HCT116 (cell line): ENCODE measurements around the gene TGFBR3.

Experiments
- ATF3 ChIP-seq: IDR thresholded peaks from 2 replicates; pipeline ENCODE4 v1.6.1; 2012
- CBX3 ChIP-seq: IDR thresholded peaks from 2 replicates; pipeline ENCODE4 v1.6.1; 2012; ENCODE audit warnings: low read depth
- CTCF ChIP-seq, 3 experiments: fragments of 200-600 bp in 1 of 3; sonication (generic) in 1 of 3; IDR thresholded peaks in 2 of 3; conservative IDR thresholded peaks in 1 of 3; 2 replicates each; pipeline ENCODE4 v1.5.1; 2012 to 2017; ENCODE audit warnings: low read depth in 2 of 3, low read length in 2 of 3, antibody characterized with exemption in 1 of 3, borderline replicate concordance in 1 of 3, control low read depth in 1 of 3, mild to moderate bottlenecking in 1 of 3, mixed read lengths in 1 of 3, mixed run types in 1 of 3, moderate library complexity in 1 of 3; ENCODE audit not compliant: insufficient read depth in 1 of 3
- EGR1 ChIP-seq: IDR thresholded peaks from 2 replicates; pipeline ENCODE4 v1.6.1; 2012; ENCODE audit warnings: low read depth
- EZH2phosphoT487 ChIP-seq: fragments of 200-600 bp; IDR thresholded peaks from 2 replicates; pipeline ENCODE4 v1.6.1; 2018; ENCODE audit warnings: antibody characterized with exemption, borderline replicate concordance
- POLR2A ChIP-seq: IDR thresholded peaks from 2 replicates; pipeline ENCODE4 v1.7.0; 2011; ENCODE audit warnings: borderline replicate concordance; ENCODE audit not compliant: insufficient read depth, insufficient read length; ENCODE audit errors: extremely low read depth
- POLR2AphosphoS5 ChIP-seq: IDR thresholded peaks from 2 replicates; pipeline ENCODE4 v1.6.1; 2011; ENCODE audit warnings: mild to moderate bottlenecking, low read depth, low read length, moderate library complexity
- RAD21 ChIP-seq: IDR thresholded peaks from 2 replicates; pipeline ENCODE4 v1.6.1; 2012; ENCODE audit warnings: low read depth, mild to moderate bottlenecking
- REST ChIP-seq: IDR thresholded peaks from 2 replicates; pipeline ENCODE4 v1.6.1; 2012; ENCODE audit warnings: low read depth
- SIN3A ChIP-seq: IDR thresholded peaks from 2 replicates; pipeline ENCODE4 v1.6.1; 2012; ENCODE audit warnings: low read depth

DNA sequence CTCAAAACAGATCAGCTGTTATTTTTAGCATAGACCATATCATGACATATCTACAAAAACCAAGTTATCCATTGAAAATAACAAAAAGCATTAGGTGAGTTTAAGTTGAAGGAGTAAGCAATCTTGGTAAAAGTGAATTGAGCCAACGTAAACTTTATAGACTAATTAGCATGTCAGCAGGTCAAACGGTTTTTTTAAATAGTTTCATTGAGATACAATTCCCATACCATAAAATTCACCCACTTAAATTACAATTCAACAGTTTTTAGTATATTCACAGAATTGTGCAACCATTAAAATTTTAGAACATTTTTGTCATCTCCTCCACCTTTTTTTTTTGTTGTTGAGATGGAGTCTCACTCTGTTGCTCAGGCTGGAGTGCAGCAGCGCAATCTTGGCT is 92.1 kb downstream of the TGFBR3 start:
- TF ChIP-seq CTCF (IDR thresholded peaks at IDR 0.05 in 2 of 3, conservative IDR thresholded peaks at IDR 0.05 in 1 of 3; ENCODE audit: borderline replicate concordance in 1 of 3, insufficient read depth in 1 of 3, low read depth in 2 of 3, low read length in 2 of 3) (no peak), CBX3 (no peak), POLR2A (no peak), SIN3A (no peak), ATF3 (no peak), EZH2phosphoT487 (no peak), POLR2AphosphoS5 (no peak), REST (no peak), EGR1 (no peak), RAD21 (no peak)
